ENCODE results near the gene FAM193A. TPM values are rescaled to one million over a fixed set of nuclear protein-coding genes. Genes with fewer than 3 reads are reported as not detected.

The FAM193A gene
- total RNA-seq, 1 experiment from 2014 or later, result 31.3 TPM

DNA sequence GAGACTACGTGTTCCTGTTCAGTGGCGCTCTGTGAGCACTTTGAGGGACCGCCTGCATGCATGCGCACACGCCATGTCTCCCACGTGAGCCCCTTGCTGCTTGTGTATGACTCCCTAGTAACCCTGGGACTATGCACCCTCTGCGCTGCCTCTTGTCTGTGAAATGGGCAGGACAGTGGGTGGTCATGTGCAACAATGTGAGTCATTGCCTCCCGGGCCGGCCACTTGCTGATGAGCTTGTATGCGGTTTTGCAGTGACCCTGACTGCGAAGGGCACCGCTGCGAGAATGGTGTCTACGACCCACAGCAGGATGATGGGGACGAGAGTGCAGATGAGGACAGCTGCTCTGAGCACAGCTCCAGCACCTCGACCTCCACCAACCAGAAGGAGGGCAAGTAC is 158.2 kb downstream of the FAM193A start:
- no peaks in the 10 kb centered on the region for H3K27me3 Mint-ChIP-seq (ENCODE audit: insufficient read depth, unreplicated experiment)
- no peak overlapping the region for H3K27ac Mint-ChIP-seq (ENCODE audit: low read depth, unreplicated experiment)
- ChIA-PET POLR2A (no interaction called here), CTCF (no interaction called here)
- BruUV-seq (replicated peaks), result no TSS peak
- intact Hi-C loops (cut with micrococcal nuclease), result no loop called here
- no peak overlapping the region for H3K4me3 Mint-ChIP-seq (ENCODE audit: unreplicated experiment)
- TF ChIP-seq, protein P1, sequence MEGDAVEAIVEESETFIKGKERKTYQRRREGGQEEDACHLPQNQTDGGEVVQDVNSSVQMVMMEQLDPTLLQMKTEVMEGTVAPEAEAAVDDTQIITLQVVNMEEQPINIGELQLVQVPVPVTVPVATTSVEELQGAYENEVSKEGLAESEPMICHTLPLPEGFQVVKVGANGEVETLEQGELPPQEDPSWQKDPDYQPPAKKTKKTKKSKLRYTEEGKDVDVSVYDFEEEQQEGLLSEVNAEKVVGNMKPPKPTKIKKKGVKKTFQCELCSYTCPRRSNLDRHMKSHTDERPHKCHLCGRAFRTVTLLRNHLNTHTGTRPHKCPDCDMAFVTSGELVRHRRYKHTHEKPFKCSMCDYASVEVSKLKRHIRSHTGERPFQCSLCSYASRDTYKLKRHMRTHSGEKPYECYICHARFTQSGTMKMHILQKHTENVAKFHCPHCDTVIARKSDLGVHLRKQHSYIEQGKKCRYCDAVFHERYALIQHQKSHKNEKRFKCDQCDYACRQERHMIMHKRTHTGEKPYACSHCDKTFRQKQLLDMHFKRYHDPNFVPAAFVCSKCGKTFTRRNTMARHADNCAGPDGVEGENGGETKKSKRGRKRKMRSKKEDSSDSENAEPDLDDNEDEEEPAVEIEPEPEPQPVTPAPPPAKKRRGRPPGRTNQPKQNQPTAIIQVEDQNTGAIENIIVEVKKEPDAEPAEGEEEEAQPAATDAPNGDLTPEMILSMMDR (IDR thresholded peaks at IDR 0.05; ENCODE audit: unreplicated experiment), result no peak
- H3K36me3 Mint-ChIP-seq (ENCODE audit: insufficient read depth, unreplicated experiment), result peaks cover 91% of the 10 kb centered on the region
- no peaks in the 10 kb centered on the region for H3K9me3 Mint-ChIP-seq (ENCODE audit: unreplicated experiment)
- H3K4me1 Mint-ChIP-seq (ENCODE audit: insufficient read depth, unreplicated experiment), result no peaks in the 10 kb centered on the region
- peak; percentile 11 for DNase-seq (ENCODE audit: unreplicated experiment)

DNA sequence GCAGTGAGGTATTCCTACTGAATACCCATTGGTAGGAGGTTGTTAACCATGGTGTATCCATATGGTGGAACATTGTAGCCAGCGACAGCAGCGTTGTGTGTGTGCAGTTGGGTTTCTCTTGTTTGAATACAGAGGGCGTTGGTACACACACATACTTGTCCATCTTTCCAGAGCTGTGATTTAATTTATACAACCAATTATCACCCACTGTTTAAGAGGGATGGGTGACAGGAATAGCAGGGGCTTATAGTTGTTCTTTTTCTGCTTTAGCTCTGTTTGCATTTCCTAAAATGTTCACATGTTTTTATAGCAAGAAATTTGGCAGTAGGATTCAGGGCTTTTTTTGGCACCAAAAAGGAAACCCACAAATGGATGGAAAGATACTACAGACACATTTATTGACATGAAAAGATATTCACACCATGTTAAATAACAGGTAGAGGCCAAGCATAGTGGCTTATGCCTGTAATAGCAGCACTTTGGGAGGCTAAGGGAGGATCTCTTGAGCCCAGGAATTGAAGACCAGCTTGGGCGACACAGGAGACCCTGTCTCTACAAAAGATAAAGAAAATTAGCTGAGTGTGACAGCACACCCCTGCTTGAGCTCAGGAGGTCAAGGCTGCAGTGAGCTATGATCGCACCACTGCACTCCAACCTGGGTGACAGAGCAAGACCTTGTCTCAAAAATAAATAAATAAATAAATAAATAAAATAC is 159.1 kb downstream of the FAM193A start:
- no TSS peak for BruUV-seq (replicated peaks)
- H3K27me3 Mint-ChIP-seq (ENCODE audit: insufficient read depth, unreplicated experiment), result no peaks in the 10 kb centered on the region
- no peaks in the 10 kb centered on the region for H3K4me1 Mint-ChIP-seq (ENCODE audit: insufficient read depth, unreplicated experiment)
- intact Hi-C loops (cut with micrococcal nuclease), result no loop called here
- POLR2A ChIA-PET, result interaction anchor here (0.6 to 1.4 kb wide), 2 partner anchors 12 to 28 kb away, joined by 3 to 4 read pairs; no protein-coding TSS in a partner anchor
- TF ChIP-seq, protein P1 (IDR thresholded peaks at IDR 0.05; ENCODE audit: unreplicated experiment), result no peak
- CTCF ChIA-PET, result no interaction called here
- peaks cover 91% of the 10 kb centered on the region for H3K36me3 Mint-ChIP-seq (ENCODE audit: insufficient read depth, unreplicated experiment)
- no peaks in the 10 kb centered on the region for H3K9me3 Mint-ChIP-seq (ENCODE audit: unreplicated experiment)
- H3K4me3 Mint-ChIP-seq (ENCODE audit: unreplicated experiment), result no peak overlapping the region
- no peak overlapping the region for H3K27ac Mint-ChIP-seq (ENCODE audit: low read depth, unreplicated experiment)
- no peak for DNase-seq (ENCODE audit: unreplicated experiment)

DNA sequence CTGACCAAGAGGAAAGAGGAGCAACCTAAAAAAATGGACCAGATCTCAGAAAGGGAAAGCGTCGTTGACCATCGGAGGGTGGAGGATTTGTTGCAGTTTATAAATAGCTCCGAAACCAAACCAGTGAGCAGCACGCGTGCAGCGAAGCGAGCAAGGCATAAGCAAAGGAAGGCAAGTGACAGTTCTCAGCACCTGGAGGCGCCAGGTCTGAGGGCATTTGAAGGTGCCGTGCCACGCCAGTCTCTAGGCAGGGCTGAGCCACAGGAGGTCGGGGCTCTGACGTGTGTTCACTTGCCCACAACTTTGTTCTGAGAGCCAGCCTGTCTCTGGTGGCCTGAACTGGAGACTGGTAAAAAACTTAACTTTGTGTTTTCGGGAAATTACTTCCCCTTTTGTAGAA is 160.0 kb downstream of the FAM193A start:
- H3K27me3 Mint-ChIP-seq (ENCODE audit: insufficient read depth, unreplicated experiment), result no peaks in the 10 kb centered on the region
- H3K9me3 Mint-ChIP-seq (ENCODE audit: unreplicated experiment), result no peaks in the 10 kb centered on the region
- DNase-seq (ENCODE audit: unreplicated experiment), result no peak
- no peaks in the 10 kb centered on the region for H3K4me1 Mint-ChIP-seq (ENCODE audit: insufficient read depth, unreplicated experiment)
- no peak overlapping the region for H3K4me3 Mint-ChIP-seq (ENCODE audit: unreplicated experiment)
- no TSS peak for BruUV-seq (replicated peaks)
- TF ChIP-seq, protein P1 (IDR thresholded peaks at IDR 0.05; ENCODE audit: unreplicated experiment), result no peak
- ChIA-PET POLR2A (interaction anchor here (0.6 to 1.4 kb wide), 2 partner anchors 13 to 28 kb away, joined by 3 to 4 read pairs; no protein-coding TSS in a partner anchor), CTCF (no interaction called here)
- peaks cover 92% of the 10 kb centered on the region for H3K36me3 Mint-ChIP-seq (ENCODE audit: insufficient read depth, unreplicated experiment)
- H3K27ac Mint-ChIP-seq (ENCODE audit: low read depth, unreplicated experiment), result no peak overlapping the region
- intact Hi-C loops (cut with micrococcal nuclease), result no loop called here

DNA sequence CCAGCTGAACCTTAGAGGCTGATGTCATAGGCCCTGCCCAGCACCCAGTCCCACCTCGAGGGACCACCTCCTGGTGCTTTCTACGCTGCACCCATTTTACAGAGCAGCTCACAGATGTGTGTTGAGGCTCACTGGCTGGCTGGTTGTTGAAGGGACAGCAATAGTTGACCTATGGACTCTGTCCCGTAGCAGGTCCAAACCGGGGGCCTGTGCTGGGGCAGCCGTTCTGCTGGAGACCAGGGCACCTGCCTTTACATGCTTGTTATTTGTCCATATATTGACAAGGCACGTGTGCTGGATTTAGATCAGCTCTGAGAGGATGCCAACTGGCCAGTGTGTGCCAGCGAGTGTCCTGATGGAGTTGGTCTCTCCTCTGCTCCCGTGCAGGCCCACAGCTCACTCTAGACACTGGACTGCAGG is 161.6 kb downstream of the FAM193A start:
- H3K27me3 Mint-ChIP-seq (ENCODE audit: insufficient read depth, unreplicated experiment), result no peaks in the 10 kb centered on the region
- peaks cover 92% of the 10 kb centered on the region for H3K36me3 Mint-ChIP-seq (ENCODE audit: insufficient read depth, unreplicated experiment)
- H3K4me3 Mint-ChIP-seq (ENCODE audit: unreplicated experiment), result no peak overlapping the region
- TF ChIP-seq, protein P1 (IDR thresholded peaks at IDR 0.05; ENCODE audit: unreplicated experiment), result no peak
- no TSS peak for BruUV-seq (replicated peaks)
- no peaks in the 10 kb centered on the region for H3K9me3 Mint-ChIP-seq (ENCODE audit: unreplicated experiment)
- intact Hi-C loops (cut with micrococcal nuclease), result no loop called here
- DNase-seq (ENCODE audit: unreplicated experiment), result no peak
- H3K4me1 Mint-ChIP-seq (ENCODE audit: insufficient read depth, unreplicated experiment), result no peaks in the 10 kb centered on the region
- POLR2A ChIA-PET, result no interaction called here
- CTCF ChIA-PET, result interaction anchor here (0.6 kb wide), 1 partner anchor 14 kb away, joined by 3 read pairs; no protein-coding TSS in a partner anchor
- no peak overlapping the region for H3K27ac Mint-ChIP-seq (ENCODE audit: low read depth, unreplicated experiment)
